Testis (tissue), 2 donors: ENCODE data around the gene TPRG1.

Experiments
- CTCF ChIP-seq, 3 experiments: fragments of 450-650 bp in 2 of 3; fragments of 200-600 bp in 1 of 3; sonication (generic) in 1 of 3; IDR thresholded peaks; one replicate each; pipeline ENCODE4 v1.5.1; 2016 to 2019; ENCODE audit warnings: antibody characterized with exemption in 3 of 3, mild to moderate bottlenecking in 2 of 3, moderate library complexity in 1 of 3
- POLR2A ChIP-seq: fragments of 450-650 bp; IDR thresholded peaks from one replicate; pipeline ENCODE4 v1.6.1; 2017; ENCODE audit warnings: antibody characterized with exemption, mild to moderate bottlenecking, moderate library complexity

GRCh38 chr3:189158034-189158433, 13.7 kb upstream of the TPRG1 start:
- no peak for TF ChIP-seq CTCF (IDR thresholded peaks at IDR 0.05)
- no peak for TF ChIP-seq POLR2A
